ENCODE measurements around the gene SCN1A. TPM values are rescaled to one million over a fixed set of nuclear protein-coding genes. Genes with fewer than 3 reads are reported as not detected.

The SCN1A gene
- total and polyA plus RNA-seq, 2 of the 13 experiments (the other 11 are each of a cell fraction or from before 2014, with no cell fraction given): 19.9 to 39.4 TPM

- TF ChIP-seq RERE (CRISPR knock-in tag; IDR thresholded peaks at IDR 0.05; ENCODE audit: low read depth) (peak; percentile 83), ARNTL (CRISPR knock-in tag; IDR thresholded peaks at IDR 0.05) (peak; percentile 37; the same call in 1 of the 2 replicates), ZNF207 (IDR thresholded peaks at IDR 0.05; ENCODE audit: borderline replicate concordance) (no peak), FOXK2 (IDR thresholded peaks at IDR 0.05) (peak; percentile 64; the same call in 1 of the 2 replicates), SALL1 (CRISPR knock-in tag; IDR thresholded peaks at IDR 0.05) (peak; percentile 98), ZNF407 (CRISPR knock-in tag; IDR thresholded peaks at IDR 0.05; ENCODE audit: not compliant biosample characterization) (no peak), ZNF501 (CRISPR knock-in tag; IDR thresholded peaks at IDR 0.05) (no peak), ONECUT2 (CRISPR knock-in tag; IDR thresholded peaks at IDR 0.05) (peak; percentile 98), HOXA5 (CRISPR knock-in tag; IDR thresholded peaks at IDR 0.05) (peak; percentile 99)
Observed at GRCh38 chr2:166134252-166135151, 6.7 kb upstream of the SCN1A start (continued).
